Stomach (tissue), 4 donors: ENCODE results near the gene GUCY2F.

ENCODE experiments used
- CTCF ChIP-seq, 7 experiments: fragments of 450-650 bp in 4 of 7; fragments of 200-600 bp in 3 of 7; sonication (generic) in 3 of 7; IDR thresholded peaks; one replicate each; pipeline ENCODE4 v1.5.1; 2016 to 2019; ENCODE audit warnings: antibody characterized with exemption in 7 of 7, control low read depth in 2 of 7, mild to moderate bottlenecking in 1 of 7
- POLR2AphosphoS5 ChIP-seq, 3 donors: sonication (generic); formaldehyde crosslinking; IDR thresholded peaks; one replicate each; pipeline ENCODE4 v1.6.1; 2016; ENCODE audit warnings: antibody characterized with exemption in 3 of 3

- no peak for TF ChIP-seq CTCF (IDR thresholded peaks at IDR 0.05)
- TF ChIP-seq POLR2AphosphoS5 (IDR thresholded peaks at IDR 0.05) = no peak
Observed at GRCh38 chrX:109487640-109488039, 5.8 kb upstream of the GUCY2F start.
